ENCODE measurements around the gene RNF10. TPM values are rescaled to one million over a fixed set of nuclear protein-coding genes. Genes with fewer than 3 reads are reported as not detected.
A peak's percentile ranks its signal among the peaks of the same experiment; 100 is the strongest.

The RNF10 gene
- total RNA-seq, 1 experiment from 2014 or later = 79.7 TPM

DNA sequence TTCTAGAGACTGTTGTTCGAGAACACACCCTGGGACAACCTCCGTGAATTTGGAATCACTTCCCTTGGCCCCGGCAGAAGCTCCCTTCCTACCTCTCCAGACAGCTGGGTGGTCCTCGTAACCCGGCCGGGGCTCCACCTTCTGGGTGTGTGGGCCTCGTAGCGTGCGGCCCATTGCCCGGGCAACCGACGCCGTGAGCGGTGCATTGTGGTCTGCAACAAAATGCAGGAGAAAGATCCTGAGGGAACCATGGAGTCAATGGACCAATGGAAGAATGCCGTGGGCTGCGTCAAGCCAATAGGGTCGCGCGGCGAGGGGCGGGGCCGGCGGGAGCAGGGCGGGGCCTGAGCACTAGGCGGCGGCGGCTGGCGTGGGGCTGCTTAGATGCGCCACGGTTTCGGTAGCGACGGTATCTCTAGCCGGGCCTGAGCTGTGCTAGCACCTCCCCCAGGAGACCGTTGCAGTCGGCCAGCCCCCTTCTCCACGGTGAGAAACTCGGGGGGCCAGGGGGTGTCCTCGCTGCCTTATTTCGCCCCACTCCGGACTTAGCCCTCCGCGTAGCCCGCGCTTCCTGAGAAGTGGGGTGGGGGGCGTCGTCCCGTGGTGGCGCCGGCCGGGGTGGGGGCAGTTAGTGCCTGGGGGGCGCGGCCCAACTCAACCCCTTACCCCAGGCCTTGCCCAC lies 38.3 kb upstream of the RNF10 start, which contains the start of gene DYNLL1:
TSS of gene DYNLL1 (plus strand) at position 383 of the 682 bp plus-strand sequence. CDS start 309 bp downstream, outside the sequence.
- no peak for TF ChIP-seq EZH2phosphoT487 (IDR thresholded peaks at IDR 0.05; ENCODE audit: borderline replicate concordance, low read length)
- no peak for TF ChIP-seq EZH2 (IDR thresholded peaks at IDR 0.05; ENCODE audit: low read length, unreplicated experiment)
- TF ChIP-seq, protein P1, sequence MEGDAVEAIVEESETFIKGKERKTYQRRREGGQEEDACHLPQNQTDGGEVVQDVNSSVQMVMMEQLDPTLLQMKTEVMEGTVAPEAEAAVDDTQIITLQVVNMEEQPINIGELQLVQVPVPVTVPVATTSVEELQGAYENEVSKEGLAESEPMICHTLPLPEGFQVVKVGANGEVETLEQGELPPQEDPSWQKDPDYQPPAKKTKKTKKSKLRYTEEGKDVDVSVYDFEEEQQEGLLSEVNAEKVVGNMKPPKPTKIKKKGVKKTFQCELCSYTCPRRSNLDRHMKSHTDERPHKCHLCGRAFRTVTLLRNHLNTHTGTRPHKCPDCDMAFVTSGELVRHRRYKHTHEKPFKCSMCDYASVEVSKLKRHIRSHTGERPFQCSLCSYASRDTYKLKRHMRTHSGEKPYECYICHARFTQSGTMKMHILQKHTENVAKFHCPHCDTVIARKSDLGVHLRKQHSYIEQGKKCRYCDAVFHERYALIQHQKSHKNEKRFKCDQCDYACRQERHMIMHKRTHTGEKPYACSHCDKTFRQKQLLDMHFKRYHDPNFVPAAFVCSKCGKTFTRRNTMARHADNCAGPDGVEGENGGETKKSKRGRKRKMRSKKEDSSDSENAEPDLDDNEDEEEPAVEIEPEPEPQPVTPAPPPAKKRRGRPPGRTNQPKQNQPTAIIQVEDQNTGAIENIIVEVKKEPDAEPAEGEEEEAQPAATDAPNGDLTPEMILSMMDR (conservative IDR thresholded peaks at IDR 0.05; ENCODE audit: low read depth, low read length) = no peak
- POLR2A ChIA-PET (ENCODE audit: unreplicated experiment) = interaction anchor here (0.6 to 1.3 kb wide), 5 partner anchors 22 to 234 kb away, joined by 3 to 5 read pairs (median 3); partner anchors contain the start of gene POP5
- Histone ChIP-seq H3K79me2 (ENCODE audit: low read length) (peaks cover 45% of the 10 kb centered on the region), H3K4me1 (ENCODE audit: insufficient read depth, low read length) (peaks cover 24% of the 10 kb centered on the region), H3K36me3 (ENCODE audit: low read depth, low read length) (peaks cover 13% of the 10 kb centered on the region), H3K4me3 (ENCODE audit: low read length) (peak within 1 kb of the TSS; percentile 95), H3F3A (ENCODE audit: low read length, unreplicated experiment) (no peaks in the 10 kb centered on the region), H4K20me1 (ENCODE audit: low read length) (peaks cover 18% of the 10 kb centered on the region), H3K9ac (ENCODE audit: low read length) (peak within 1 kb of the TSS; percentile 95), H3K27ac (ENCODE audit: low read length) (peak within 1 kb of the TSS; percentile 54), H2AFZ (ENCODE audit: low read length) (peak within 1 kb of the TSS; percentile 82), H3K9me3 (ENCODE audit: low read length) (no peaks in the 10 kb centered on the region), H3K9me2 (replicated peaks; ENCODE audit: low read length) (no peaks in the 10 kb centered on the region), H3K27me3 (ENCODE audit: low read length) (no peaks in the 10 kb centered on the region), H3K4me2 (ENCODE audit: low read length) (peak within 1 kb of the TSS; percentile 96)
- CTCF ChIA-PET = no interaction called here
- BruUV-seq (replicated peaks) = no TSS peak
- peak; percentile 99 for DNase-seq
- ATAC-seq = peak; percentile 92
- intact Hi-C loops (cut with micrococcal nuclease) = loop anchor here (1.0 to 2.0 kb wide), 3 partner anchors 22 to 39 kb away; partner anchors contain the start of genes COQ5 and RNF10

DNA sequence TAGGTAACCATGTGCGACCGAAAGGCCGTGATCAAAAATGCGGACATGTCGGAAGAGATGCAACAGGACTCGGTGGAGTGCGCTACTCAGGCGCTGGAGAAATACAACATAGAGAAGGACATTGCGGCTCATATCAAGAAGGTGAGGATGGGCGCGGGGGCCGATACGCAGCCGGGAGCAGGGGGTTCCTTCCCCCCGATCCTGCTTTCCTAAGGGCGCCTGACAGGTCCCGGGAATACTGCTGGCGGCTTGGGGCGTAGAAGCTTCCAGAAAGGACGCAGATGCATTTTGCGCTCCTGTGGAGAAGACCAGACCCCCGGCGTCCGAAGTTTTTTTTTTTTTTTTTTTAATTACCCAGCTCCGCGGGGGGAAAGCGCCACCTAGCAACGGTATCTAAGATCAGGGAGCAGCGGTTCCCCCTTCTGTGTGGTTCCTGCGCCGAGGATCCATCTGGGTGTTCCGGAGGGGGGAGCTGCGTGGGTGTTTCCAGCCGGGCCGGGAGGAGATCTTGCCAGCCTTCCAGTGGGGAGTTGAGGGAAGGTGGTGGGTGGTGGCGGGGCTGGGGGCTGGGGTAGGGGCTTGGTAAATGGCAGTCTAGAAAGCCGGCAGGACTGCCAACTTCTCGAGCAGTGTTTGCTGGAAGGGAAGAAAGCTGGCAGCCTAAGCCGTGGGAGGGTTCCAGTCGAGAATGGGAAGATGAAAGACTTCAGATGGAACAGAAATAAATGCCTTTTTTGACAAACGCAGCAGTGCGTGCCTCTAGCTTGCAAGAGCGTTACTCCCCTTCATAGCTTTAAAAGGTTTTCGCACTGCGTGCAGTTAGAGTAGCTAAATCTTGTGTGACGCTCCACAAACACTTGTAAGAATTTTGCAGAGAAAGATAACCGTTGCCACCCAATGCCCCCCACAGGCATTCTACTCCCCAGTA lies 37.5 kb upstream of the RNF10 start:
- Histone ChIP-seq H3K27ac (ENCODE audit: low read length) (peak overlapping the region; percentile 54), H3K4me1 (ENCODE audit: insufficient read depth, low read length) (peaks cover 24% of the 10 kb centered on the region), H2AFZ (ENCODE audit: low read length) (peak overlapping the region; percentile 43; the same call in 1 of the 2 replicates), H3K9me2 (replicated peaks; ENCODE audit: low read length) (no peaks in the 10 kb centered on the region), H3K36me3 (ENCODE audit: low read depth, low read length) (peaks cover 13% of the 10 kb centered on the region), H3K9me3 (ENCODE audit: low read length) (no peaks in the 10 kb centered on the region), H3K79me2 (ENCODE audit: low read length) (peaks cover 45% of the 10 kb centered on the region), H4K20me1 (ENCODE audit: low read length) (peaks cover 18% of the 10 kb centered on the region), H3F3A (ENCODE audit: low read length, unreplicated experiment) (no peaks in the 10 kb centered on the region), H3K4me3 (ENCODE audit: low read length) (peak overlapping the region; percentile 95), H3K4me2 (ENCODE audit: low read length) (peak overlapping the region; percentile 96), H3K27me3 (ENCODE audit: low read length) (no peaks in the 10 kb centered on the region), H3K9ac (ENCODE audit: low read length) (peak overlapping the region; percentile 95)
- ATAC-seq (peak; percentile 23), DNase-seq (peak; percentile 42)
- POLR2A ChIA-PET (ENCODE audit: unreplicated experiment) = interaction anchor here (0.5 to 1.3 kb wide), 9 partner anchors 8 to 235 kb away, joined by 3 to 33 read pairs (median 3); partner anchors contain the start of genes POP5 and SRSF9
- CTCF ChIA-PET = no interaction called here
- TF ChIP-seq EZH2 (IDR thresholded peaks at IDR 0.05; ENCODE audit: low read length, unreplicated experiment) = no peak
- TF ChIP-seq, protein P1 (conservative IDR thresholded peaks at IDR 0.05; ENCODE audit: low read depth, low read length) = peak; percentile 42; the same call in 1 of the 2 replicates
- TF ChIP-seq EZH2phosphoT487 (IDR thresholded peaks at IDR 0.05; ENCODE audit: borderline replicate concordance, low read length) = no peak
- intact Hi-C loops (cut with micrococcal nuclease) = loop anchor here (1.0 to 2.0 kb wide), 2 partner anchors 22 to 38 kb away; partner anchors contain the start of gene RNF10
- BruUV-seq (replicated peaks) = TSS peak; percentile 63
